Panc1 (cell line): ENCODE data around the gene PDE1C. TPM values are rescaled to one million over a fixed set of nuclear protein-coding genes. Genes with fewer than 3 reads are reported as not detected.

Source experiments
- ATAC-seq: fragments of 200-7000 bp; cut with Tn5 transposase; 2 replicates; pipeline ENCODE4 v1.9.1; 2020; ENCODE audit warnings: mild to moderate bottlenecking, moderate library complexity
- BruUV-seq: library from RNA; stranded (reverse); fragments of 400-500 nt; replicated peaks from 2 replicates; lab custom pipeline; 2021; lab: Mats Ljungman, UMichigan
- CTCF ChIA-PET: fragments of 300-600 bp; sonication (Branson Sonifier 250); formaldehyde crosslinking; loops from one replicate; lab custom pipeline; 2022; ENCODE audit warnings: antibody characterized with exemption; lab: Charles Lee
- POLR2A ChIA-PET: fragments of 300-600 bp; sonication (Branson Sonifier 250); formaldehyde crosslinking; loops from one replicate; lab custom pipeline; 2022; ENCODE audit warnings: antibody characterized with exemption; lab: Charles Lee
- DNase-seq: peaks from one replicate; pipeline ENCODE4 v3.0.0-alpha.2; 2010; ENCODE audit warnings: low read depth, low spot score
- H3K27ac ChIP-seq: 2 replicates; pipeline ENCODE4 v1.5.1; 2011; ENCODE audit warnings: mild to moderate bottlenecking, low read length, inconsistent platforms
- H3K27me3 ChIP-seq: fragments of 200-500 bp; sonication (Bioruptor generic); 2 replicates; pipeline ENCODE4 v1.6.0; 2014; ENCODE audit warnings: low read length, inconsistent platforms; ENCODE audit not compliant: control insufficient read depth, insufficient read depth
- H3K36me3 ChIP-seq: fragments of 200-500 bp; sonication (Bioruptor generic); 2 replicates; pipeline ENCODE4 v1.5.1; 2014; ENCODE audit warnings: inconsistent platforms, mild to moderate bottlenecking, low read length, moderate library complexity; ENCODE audit not compliant: control insufficient read depth, insufficient read depth
- H3K4me1 ChIP-seq: 2 replicates; pipeline ENCODE4 v1.5.1; 2011; ENCODE audit warnings: inconsistent platforms, mild to moderate bottlenecking, low read length, moderate library complexity; ENCODE audit not compliant: control insufficient read depth, insufficient read depth
- H3K4me3 ChIP-seq, 2 experiments: 2 replicates each; pipeline ENCODE4 v1.5.1; 2011 to 2012; ENCODE audit warnings: low read depth in 2 of 2, low read length in 2 of 2, mild to moderate bottlenecking in 2 of 2, inconsistent platforms in 1 of 2, moderate library complexity in 1 of 2
- H3K9me3 ChIP-seq: fragments of 200-500 bp; sonication (Bioruptor generic); 2 replicates; pipeline ENCODE4 v1.5.1; 2014; ENCODE audit warnings: low read depth, mild to moderate bottlenecking, inconsistent platforms, low read length, moderate library complexity; ENCODE audit not compliant: control insufficient read depth, insufficient read depth
- CTCF ChIP-seq: fragments of 450-650 bp; IDR thresholded peaks from 2 replicates; pipeline ENCODE4 v1.5.1; 2017; ENCODE audit warnings: mild to moderate bottlenecking
- POLR2AphosphoS5 ChIP-seq: IDR thresholded peaks from 2 replicates; pipeline ENCODE4 v1.6.1; 2012; ENCODE audit warnings: mild to moderate bottlenecking, low read depth, low read length, moderate library complexity
- REST ChIP-seq, 2 experiments: IDR thresholded peaks; 2 replicates each; pipeline ENCODE4 v1.6.1; 2011 to 2012; ENCODE audit warnings: low read depth in 2 of 2, control low read depth in 1 of 2, low read length in 1 of 2, mild to moderate bottlenecking in 1 of 2, moderate library complexity in 1 of 2; ENCODE audit not compliant: insufficient read depth in 1 of 2
- SIN3A ChIP-seq: IDR thresholded peaks from 2 replicates; pipeline ENCODE4 v1.6.1; 2012; ENCODE audit warnings: low read depth, mild to moderate bottlenecking, low read length, moderate library complexity, borderline replicate concordance; ENCODE audit not compliant: insufficient read depth
- TCF7L2 ChIP-seq: IDR thresholded peaks from 2 replicates; pipeline ENCODE4 v1.6.1; 2011; ENCODE audit warnings: mild to moderate bottlenecking, low read depth, low read length, inconsistent platforms
- in situ Hi-C: cut with HindIII; loops from 2 replicates; pipeline ENCODE4 v1.10.0; 2016; ENCODE audit warnings: low sequenced_read_pairs, low pct_unique_long_range_greater_than_20kb
- intact Hi-C: fragments of 100-400 bp; cut with micrococcal nuclease; formaldehyde crosslinking; loops from one replicate; pipeline ENCODE4 v1.10.0; 2022; ENCODE audit not compliant: unreplicated experiment
- total RNA-seq: library from RNA; stranded (reverse); gene quantifications from one replicate; pipeline ENCODE4 v1.2.1, GENCODE V29; 2021; ENCODE audit not compliant: unreplicated experiment

Gene PDE1C
- total RNA-seq, 1 experiment from 2014 or later = not detected

- ATAC-seq (no peak), DNase-seq (no peak)
- no peaks in the 10 kb centered on the region for H3K36me3 ChIP-seq
- H3K4me1 ChIP-seq = no peaks in the 10 kb centered on the region
- POLR2A ChIA-PET = no interaction called here
- H3K27ac ChIP-seq = no peak overlapping the region
- CTCF ChIA-PET = no interaction called here
- peaks cover 15% of the 10 kb centered on the region; the same call in 1 of the 2 replicates for H3K9me3 ChIP-seq
- intact Hi-C loops (no loop called here), in situ Hi-C loops (no loop called here)
- no peaks in the 10 kb centered on the region for H3K27me3 ChIP-seq
- BruUV-seq = no TSS peak
- no peak overlapping the region for H3K4me3 ChIP-seq
- no peak for TF ChIP-seq TCF7L2
- TF ChIP-seq REST (IDR thresholded peaks at IDR 0.05; ENCODE audit: insufficient read depth in 1 of 2, low read depth in 2 of 2, low read length in 1 of 2) = no peak
- no peak for TF ChIP-seq CTCF
- TF ChIP-seq POLR2AphosphoS5 = no peak
- no peak for TF ChIP-seq SIN3A
These were observed 188.0 kb downstream of the PDE1C start for GRCh38 chr7:31882187-31882586.

- no TSS peak for BruUV-seq
- CTCF ChIA-PET = no interaction called here
- no peaks in the 10 kb centered on the region for H3K27me3 ChIP-seq
- in situ Hi-C loops = no loop called here
- TF ChIP-seq SIN3A = no peak
- TF ChIP-seq TCF7L2 = no peak
- no peak for TF ChIP-seq CTCF
- TF ChIP-seq POLR2AphosphoS5 = no peak
- no peak for TF ChIP-seq REST (IDR thresholded peaks at IDR 0.05; ENCODE audit: insufficient read depth in 1 of 2, low read depth in 2 of 2, low read length in 1 of 2)
- intact Hi-C loops = no loop called here
- H3K9me3 ChIP-seq = peaks cover 6% of the 10 kb centered on the region; the same call in 1 of the 2 replicates
- no peak overlapping the region for H3K27ac ChIP-seq
- H3K4me1 ChIP-seq = no peaks in the 10 kb centered on the region
- no peaks in the 10 kb centered on the region for H3K36me3 ChIP-seq
- no peak overlapping the region for H3K4me3 ChIP-seq
- POLR2A ChIA-PET = no interaction called here
- DNase-seq (no peak), ATAC-seq (no peak)
These were observed 191.3 kb downstream of the PDE1C start for GRCh38 chr7:31878875-31879274.
